GM12872 (cell line): Measurements from ENCODE around the gene TSPAN12.

Experiments
- TF ChIP-seq, protein P1 (sequence below): IDR thresholded peaks from 3 replicates; pipeline ENCODE4 v1.5.1; 2011; ENCODE audit warnings: low read depth, mild to moderate bottlenecking, low read length, moderate library complexity; ENCODE audit not compliant: insufficient read depth

TSPAN12 gene

DNA sequence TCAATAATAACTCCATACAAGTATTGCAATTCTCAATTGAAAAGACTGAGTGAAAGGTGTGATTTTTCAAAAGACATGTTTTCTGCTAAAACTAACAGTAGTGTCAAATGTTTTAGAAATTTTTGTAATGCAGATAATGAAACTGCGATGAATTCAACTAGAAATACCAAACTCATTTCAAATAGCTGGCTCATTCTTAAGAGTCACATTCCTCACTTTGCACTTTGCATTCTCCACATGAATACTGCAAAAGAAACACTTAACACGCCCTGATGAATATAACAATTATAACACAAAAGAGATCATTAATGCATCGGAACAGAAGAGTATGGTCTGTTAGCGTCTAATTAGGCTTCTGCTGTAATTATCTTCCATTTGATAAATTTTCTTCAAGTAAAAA lies 15.5 kb upstream of the TSPAN12 start:
- TF ChIP-seq, protein P1, sequence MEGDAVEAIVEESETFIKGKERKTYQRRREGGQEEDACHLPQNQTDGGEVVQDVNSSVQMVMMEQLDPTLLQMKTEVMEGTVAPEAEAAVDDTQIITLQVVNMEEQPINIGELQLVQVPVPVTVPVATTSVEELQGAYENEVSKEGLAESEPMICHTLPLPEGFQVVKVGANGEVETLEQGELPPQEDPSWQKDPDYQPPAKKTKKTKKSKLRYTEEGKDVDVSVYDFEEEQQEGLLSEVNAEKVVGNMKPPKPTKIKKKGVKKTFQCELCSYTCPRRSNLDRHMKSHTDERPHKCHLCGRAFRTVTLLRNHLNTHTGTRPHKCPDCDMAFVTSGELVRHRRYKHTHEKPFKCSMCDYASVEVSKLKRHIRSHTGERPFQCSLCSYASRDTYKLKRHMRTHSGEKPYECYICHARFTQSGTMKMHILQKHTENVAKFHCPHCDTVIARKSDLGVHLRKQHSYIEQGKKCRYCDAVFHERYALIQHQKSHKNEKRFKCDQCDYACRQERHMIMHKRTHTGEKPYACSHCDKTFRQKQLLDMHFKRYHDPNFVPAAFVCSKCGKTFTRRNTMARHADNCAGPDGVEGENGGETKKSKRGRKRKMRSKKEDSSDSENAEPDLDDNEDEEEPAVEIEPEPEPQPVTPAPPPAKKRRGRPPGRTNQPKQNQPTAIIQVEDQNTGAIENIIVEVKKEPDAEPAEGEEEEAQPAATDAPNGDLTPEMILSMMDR: no peak

DNA sequence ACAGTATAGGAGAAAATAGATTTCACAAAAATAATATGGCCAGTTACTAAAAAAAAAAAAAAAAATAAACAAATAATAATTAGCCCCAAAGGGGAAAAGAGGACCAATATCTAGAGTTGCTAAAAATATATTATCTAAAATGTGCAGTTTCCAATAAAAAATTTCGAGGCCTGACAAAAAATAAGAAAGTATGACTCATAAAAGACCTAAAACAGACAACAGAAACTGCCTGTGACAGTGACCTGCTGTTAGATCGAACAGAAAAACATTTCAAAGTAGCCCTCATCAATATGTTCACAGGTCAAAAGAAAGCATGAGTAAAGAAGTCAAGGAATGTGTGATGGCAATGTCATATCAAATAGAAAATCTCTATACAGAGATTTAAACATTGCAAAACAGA lies 11.8 kb upstream of the TSPAN12 start:
- TF ChIP-seq, protein P1: no peak

DNA sequence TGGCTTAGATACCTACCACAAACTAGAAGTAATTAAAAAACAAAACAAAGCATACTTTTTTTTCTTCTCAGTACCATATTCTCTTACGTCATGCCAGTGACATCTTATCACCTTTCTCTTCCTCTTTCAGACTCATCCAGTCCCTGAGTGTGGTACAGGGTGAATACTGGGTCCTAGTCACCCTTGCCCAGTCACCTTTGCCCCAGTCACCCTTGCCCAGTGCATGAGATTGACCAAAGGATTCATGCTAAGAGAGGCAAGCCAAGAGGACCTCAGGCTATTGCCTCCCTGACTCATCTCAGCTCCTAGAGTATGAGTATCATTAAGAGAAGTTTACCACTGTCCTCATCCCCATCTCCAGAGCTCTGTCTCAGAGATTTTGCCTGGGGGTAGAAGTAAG lies 10.0 kb upstream of the TSPAN12 start:
- TF ChIP-seq, protein P1: no peak

DNA sequence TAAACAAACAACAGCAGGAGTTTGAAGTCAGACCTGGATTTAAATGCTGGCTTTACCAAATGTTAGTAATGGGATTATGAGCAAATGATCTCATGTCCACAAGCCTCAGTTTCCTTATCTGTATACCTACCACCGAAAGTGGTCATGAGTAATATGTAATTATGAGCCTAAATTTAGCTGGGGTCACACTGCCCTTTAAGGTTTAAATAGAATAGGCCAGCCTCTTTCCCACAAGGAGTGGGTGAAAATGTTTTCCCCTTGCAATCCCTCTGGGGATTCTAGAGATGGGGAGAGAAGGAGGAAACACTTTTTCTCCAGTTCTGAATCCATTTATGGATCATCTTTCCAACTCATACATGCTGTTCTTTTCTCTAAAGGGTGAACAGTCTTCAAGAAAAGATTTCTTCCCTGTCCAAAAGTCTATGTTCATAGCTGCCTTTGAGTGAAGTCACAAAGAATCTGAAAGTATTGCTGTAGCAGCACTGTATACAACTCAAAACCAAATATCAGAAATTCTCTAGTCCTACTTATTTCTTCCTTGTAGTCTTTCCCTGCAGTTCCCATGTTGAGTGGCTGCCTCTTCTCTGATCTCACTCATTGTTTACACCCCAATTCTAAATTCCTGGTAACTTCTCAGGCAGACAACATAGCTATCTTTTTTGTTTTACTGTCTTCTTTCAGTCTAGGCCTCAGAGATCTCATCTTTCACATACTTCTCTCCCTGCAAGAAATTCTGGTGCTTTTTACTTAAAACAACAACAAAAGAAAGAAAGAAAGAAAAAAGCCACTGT lies 7.4 kb upstream of the TSPAN12 start:
- TF ChIP-seq, protein P1: no peak

DNA sequence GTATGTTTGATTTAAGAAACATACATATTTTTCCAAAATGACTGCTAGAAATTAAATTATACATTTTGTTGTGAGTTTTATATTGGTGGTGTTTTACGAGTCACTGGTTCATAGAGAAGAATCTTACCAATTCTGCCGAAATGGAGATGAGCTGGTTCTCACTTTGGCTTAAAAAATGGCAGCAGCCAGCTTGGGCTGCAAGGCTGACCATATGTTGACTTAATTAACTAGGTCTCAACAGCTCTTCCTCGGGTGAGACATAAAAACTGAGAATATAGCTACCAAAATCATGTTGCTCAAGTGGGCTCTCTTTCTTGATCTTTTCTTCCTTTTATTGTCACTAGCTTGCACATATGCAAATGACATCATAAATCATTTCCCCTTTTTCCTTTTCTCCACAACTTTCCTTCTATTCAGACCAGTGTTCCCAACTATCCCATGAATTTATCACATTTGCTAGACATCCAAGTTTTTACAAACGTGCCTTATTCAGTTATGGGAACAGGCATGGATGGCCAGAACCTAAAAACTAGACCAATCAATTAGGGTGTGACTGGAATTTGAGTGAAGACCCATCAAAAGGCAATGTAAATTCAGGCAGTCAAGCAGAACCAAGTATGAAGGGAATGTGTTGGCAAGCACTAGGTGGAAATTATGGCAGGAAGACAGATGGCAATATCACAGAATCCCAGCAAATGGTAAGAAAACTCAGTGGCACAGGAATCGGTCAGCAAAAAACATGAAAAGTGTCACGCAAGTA lies 6.4 kb upstream of the TSPAN12 start:
- TF ChIP-seq, protein P1: no peak

DNA sequence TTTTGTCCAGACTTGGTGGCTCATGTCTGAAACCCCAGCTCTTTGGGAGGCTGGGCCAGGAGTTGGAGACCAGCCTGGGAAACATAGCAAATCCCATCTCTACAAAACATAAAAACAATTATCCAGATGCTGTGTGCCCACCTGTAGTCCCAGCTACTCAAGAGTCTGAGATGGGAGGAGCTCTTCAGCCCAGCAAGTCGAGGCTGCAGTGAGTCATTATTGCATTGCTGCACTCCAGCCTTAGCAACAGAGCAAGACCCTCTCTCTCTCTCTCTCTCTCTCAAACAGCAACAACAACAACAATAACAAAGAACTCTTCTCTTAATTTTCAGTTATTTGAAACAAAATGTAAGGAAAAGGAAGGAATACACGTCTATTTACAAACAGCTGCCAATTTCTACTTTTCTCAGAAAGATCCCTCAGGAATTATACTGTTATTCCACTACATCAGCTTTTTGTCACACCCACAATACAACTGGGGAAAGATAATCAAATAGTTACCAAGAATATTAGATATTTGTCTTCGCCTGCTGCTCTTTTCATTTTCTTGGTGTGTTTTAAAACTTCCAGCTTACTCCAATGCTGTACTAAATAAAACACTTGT lies 5.1 kb upstream of the TSPAN12 start:
- TF ChIP-seq, protein P1: no peak

DNA sequence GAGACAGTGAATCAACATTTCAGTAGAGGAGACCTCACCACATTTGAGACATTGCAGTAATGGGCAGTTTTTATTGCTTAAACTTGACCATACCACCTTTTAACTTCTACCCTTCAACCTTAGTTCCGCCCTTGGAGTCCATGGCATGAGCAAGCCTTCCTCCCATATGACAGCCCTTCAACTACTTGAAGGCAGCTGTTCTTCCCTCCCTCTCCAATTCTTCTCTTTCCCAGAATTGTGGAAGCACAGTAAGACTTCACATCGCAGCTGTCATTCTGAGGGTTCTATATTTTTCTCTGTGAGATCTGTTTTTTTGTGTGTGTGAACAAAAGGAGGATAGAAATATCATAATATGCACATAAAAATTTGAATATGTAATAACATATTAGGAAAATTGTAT lies 2.2 kb upstream of the TSPAN12 start:
- TF ChIP-seq, protein P1: no peak
